ENCODE measurements around the gene TRIM60. TPM values are rescaled to one million over a fixed set of nuclear protein-coding genes. Genes with fewer than 3 reads are reported as not detected.
"Not testable (repeated sequence)": the region's sequence is repeated elsewhere in the genome, so short reads cannot be mapped to it uniquely, and the experiment has no call there.

Gene TRIM60
- total RNA-seq (not detected), total RNA-seq (0 reads per million in 2 donors)

GRCh38 chr4:165031436-165032211 is at the start of gene TRIM60:
Gene TRIM60 (plus strand): TSS chr4:165031999. CDS start chr4:165040073, 8,074 bp downstream.
- Mint-ChIP-seq H3K36me3 (ENCODE audit: low read depth) (no peaks in the 10 kb centered on the region), H3K4me3 (no peak within 1 kb of the TSS), H3K4me1 (no peaks in the 10 kb centered on the region), H3K27me3 (peaks cover 16% of the 10 kb centered on the region), H3K27ac (peak within 1 kb of the TSS; percentile 2)
- no peaks in the 10 kb centered on the region for H3K9me3 ChIP-seq (ENCODE audit: control insufficient read depth, low read length, poor library complexity, severe bottlenecking)
- no peak for ATAC-seq
- DNase-seq = no peak

DNA sequence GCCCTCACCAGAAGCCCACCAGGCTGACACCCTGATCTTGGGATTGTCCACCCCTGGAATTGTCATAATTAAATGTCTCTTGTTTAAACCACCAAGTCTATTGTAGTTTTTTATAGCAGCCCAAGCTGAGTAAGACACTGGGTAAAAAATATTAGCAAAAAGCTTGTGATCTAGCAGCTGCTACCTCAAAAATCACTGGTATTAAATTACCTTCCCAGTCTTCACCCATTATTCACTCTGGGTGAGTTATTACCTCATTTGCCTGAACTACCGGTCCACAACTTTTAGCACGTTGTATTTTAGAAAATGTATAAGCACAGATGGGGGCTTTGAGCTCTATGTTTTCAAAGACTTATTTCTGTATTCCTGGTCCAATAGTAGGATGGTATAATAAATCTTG is 42.3 kb upstream of the TRIM60 start:
- H3K27ac Mint-ChIP-seq = no peak overlapping the region

GRCh38 chr4:164990786-164991185 is 41.0 kb upstream of the TRIM60 start:
- H3K9me3 ChIP-seq (ENCODE audit: control insufficient read depth, low read length, poor library complexity, severe bottlenecking); H3K36me3 Mint-ChIP-seq (ENCODE audit: low read depth); H3K4me1 Mint-ChIP-seq; DNase-seq; ATAC-seq; H3K4me3 Mint-ChIP-seq; H3K27ac Mint-ChIP-seq: not testable (repeated sequence)
- H3K27me3 Mint-ChIP-seq = peaks cover 22% of the 10 kb centered on the region

More for the DNA sequence above, 42.3 kb upstream of the TRIM60 start:
- no peaks in the 10 kb centered on the region for H3K4me1 Mint-ChIP-seq
- no peaks in the 10 kb centered on the region for H3K36me3 Mint-ChIP-seq (ENCODE audit: low read depth)
- no peak overlapping the region for H3K4me3 Mint-ChIP-seq
- peaks cover 20% of the 10 kb centered on the region for H3K27me3 Mint-ChIP-seq
- H3K9me3 ChIP-seq (ENCODE audit: control insufficient read depth, low read length, poor library complexity, severe bottlenecking) = no peaks in the 10 kb centered on the region
- DNase-seq = no peak
- ATAC-seq = no peak

- H3K27me3 Mint-ChIP-seq = peaks cover 47% of the 10 kb centered on the region
- not testable (repeated sequence) for H3K4me1 Mint-ChIP-seq; H3K36me3 Mint-ChIP-seq (ENCODE audit: low read depth); H3K4me3 Mint-ChIP-seq; H3K9me3 ChIP-seq (ENCODE audit: control insufficient read depth, low read length, poor library complexity, severe bottlenecking); DNase-seq; H3K27ac Mint-ChIP-seq; ATAC-seq
Measured at GRCh38 chr4:164996123-164996522, 35.7 kb upstream of the TRIM60 start.

DNA sequence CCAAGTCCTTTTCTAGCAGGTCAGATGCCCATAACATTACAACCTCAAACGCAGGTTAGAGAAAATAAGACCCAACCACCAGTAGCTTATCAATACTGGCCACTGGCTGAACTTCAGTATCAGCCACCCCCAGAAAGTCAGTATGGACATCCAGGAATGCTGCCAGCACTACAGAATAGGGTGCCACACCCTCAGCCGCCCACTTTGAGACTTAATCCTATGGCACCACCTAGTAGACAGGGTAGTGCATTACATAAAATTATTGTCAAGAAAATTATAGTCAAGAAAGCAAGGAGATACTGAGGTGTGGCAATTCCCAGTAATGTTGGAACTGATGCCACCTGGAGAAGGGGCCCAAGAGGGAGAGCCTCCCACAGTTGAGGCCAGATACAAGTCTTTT is 34.5 kb upstream of the TRIM60 start:
- Mint-ChIP-seq H3K4me1 (no peaks in the 10 kb centered on the region), H3K27me3 (peaks cover 36% of the 10 kb centered on the region), H3K27ac (no peak overlapping the region), H3K4me3 (no peak overlapping the region), H3K36me3 (ENCODE audit: low read depth) (peaks cover 3% of the 10 kb centered on the region)
- no peaks in the 10 kb centered on the region for H3K9me3 ChIP-seq (ENCODE audit: control insufficient read depth, low read length, poor library complexity, severe bottlenecking)
- ATAC-seq = no peak
- DNase-seq = no peak

- H3K27ac Mint-ChIP-seq = no peak overlapping the region
- H3K4me3 Mint-ChIP-seq = no peak overlapping the region
- no peaks in the 10 kb centered on the region for H3K4me1 Mint-ChIP-seq
- H3K9me3 ChIP-seq (ENCODE audit: control insufficient read depth, low read length, poor library complexity, severe bottlenecking) = no peaks in the 10 kb centered on the region
- H3K36me3 Mint-ChIP-seq (ENCODE audit: low read depth) = peaks cover 3% of the 10 kb centered on the region
- DNase-seq (no peak), ATAC-seq (no peak)
- H3K27me3 Mint-ChIP-seq = peaks cover 36% of the 10 kb centered on the region
Measured at GRCh38 chr4:164997941-164998340, 33.9 kb upstream of the TRIM60 start.

- H3K4me3 Mint-ChIP-seq; H3K4me1 Mint-ChIP-seq; H3K9me3 ChIP-seq (ENCODE audit: control insufficient read depth, low read length, poor library complexity, severe bottlenecking); ATAC-seq; H3K27ac Mint-ChIP-seq; H3K36me3 Mint-ChIP-seq (ENCODE audit: low read depth); DNase-seq: not testable (repeated sequence)
- H3K27me3 Mint-ChIP-seq = peaks cover 36% of the 10 kb centered on the region
Measured at GRCh38 chr4:164998526-164999080, 33.2 kb upstream of the TRIM60 start.

GRCh38 chr4:165001957-165002356 is 29.8 kb upstream of the TRIM60 start:
- H3K27me3 Mint-ChIP-seq = peaks cover 46% of the 10 kb centered on the region
- ATAC-seq; H3K4me3 Mint-ChIP-seq; H3K36me3 Mint-ChIP-seq (ENCODE audit: low read depth); H3K4me1 Mint-ChIP-seq; H3K9me3 ChIP-seq (ENCODE audit: control insufficient read depth, low read length, poor library complexity, severe bottlenecking); H3K27ac Mint-ChIP-seq; DNase-seq: not testable (repeated sequence)

DNA sequence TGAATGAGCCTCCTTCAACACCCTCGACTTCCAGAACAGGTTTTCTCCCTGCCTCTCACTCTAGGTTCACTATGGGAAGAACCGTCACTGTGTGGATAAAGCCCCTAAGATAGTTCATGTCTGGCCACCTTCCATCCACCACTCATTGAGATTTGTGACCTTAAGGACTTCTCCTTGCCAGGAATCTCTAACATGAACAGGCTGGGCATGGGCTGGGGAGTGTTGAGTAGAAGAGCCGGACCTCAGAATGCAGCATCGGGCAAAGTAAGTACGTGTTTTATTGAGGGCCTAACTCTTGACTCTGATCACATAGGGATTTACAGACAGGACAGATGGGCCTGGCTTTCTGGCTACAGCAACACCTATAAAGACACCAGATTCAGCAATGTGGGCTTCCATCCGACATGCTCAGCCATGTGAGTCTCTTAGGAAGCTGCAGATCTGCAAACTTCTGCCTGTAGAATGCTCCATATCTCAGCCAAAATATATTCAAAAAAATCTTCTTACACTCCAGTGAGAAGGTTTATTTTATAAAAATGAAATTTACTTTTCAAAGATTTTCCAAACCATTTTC is 26.4 kb upstream of the TRIM60 start:
- H3K9me3 ChIP-seq (ENCODE audit: control insufficient read depth, low read length, poor library complexity, severe bottlenecking) = peaks cover 4% of the 10 kb centered on the region
- no peak for DNase-seq
- H3K27me3 Mint-ChIP-seq = peaks cover 43% of the 10 kb centered on the region
- peaks cover 3% of the 10 kb centered on the region for H3K4me1 Mint-ChIP-seq
- H3K27ac Mint-ChIP-seq = no peak overlapping the region
- H3K4me3 Mint-ChIP-seq = no peak overlapping the region
- ATAC-seq = no peak
- no peaks in the 10 kb centered on the region for H3K36me3 Mint-ChIP-seq (ENCODE audit: low read depth)

DNA sequence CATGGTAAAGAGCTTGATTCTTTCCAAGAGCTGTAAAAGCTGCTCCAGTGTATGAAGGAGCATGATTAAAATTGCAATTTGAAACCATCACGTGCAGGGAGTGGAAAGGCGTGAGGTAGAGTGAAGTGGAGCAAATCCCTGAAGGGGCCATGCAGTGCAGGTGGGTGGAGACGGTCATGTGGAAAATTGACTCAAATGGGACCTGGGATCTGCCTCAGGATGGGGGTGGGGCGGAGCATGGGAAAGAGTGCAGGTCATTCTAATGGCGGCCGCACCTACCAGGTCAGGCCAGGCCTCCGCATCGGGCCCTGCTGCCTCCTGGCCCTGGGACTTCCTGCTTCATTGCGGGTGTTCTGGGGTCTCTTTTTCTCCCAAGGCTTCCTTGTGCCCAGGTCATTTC is 25.3 kb upstream of the TRIM60 start:
- ATAC-seq (no peak), DNase-seq (no peak)
- Mint-ChIP-seq H3K36me3 (ENCODE audit: low read depth) (no peaks in the 10 kb centered on the region), H3K4me3 (no peak overlapping the region), H3K27me3 (peaks cover 51% of the 10 kb centered on the region), H3K4me1 (peaks cover 3% of the 10 kb centered on the region), H3K27ac (no peak overlapping the region)
- peaks cover 4% of the 10 kb centered on the region for H3K9me3 ChIP-seq (ENCODE audit: control insufficient read depth, low read length, poor library complexity, severe bottlenecking)

DNA sequence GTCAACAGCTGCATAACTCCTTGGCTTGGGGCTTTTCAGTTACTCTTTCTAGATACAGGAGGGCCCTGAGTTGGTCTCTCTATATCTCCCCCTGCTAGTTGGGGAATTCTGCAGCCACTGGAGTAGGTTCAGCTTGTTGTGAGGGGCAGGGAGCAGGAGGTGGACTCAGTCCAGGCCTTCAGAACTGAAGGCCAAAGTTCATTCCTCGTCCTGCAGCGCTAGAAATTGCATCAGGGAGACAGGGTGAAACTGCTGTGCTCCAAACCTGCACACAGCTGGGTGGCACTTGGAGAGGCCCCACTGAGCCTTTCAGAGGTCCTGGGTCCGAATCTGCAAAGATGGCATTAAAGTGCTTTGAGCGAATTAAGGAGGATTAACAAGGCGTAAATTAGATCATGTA is 24.9 kb upstream of the TRIM60 start:
- H3K9me3 ChIP-seq (ENCODE audit: control insufficient read depth, low read length, poor library complexity, severe bottlenecking) = peaks cover 4% of the 10 kb centered on the region
- peaks cover 51% of the 10 kb centered on the region for H3K27me3 Mint-ChIP-seq
- H3K36me3 Mint-ChIP-seq (ENCODE audit: low read depth) = no peaks in the 10 kb centered on the region
- no peak overlapping the region for H3K4me3 Mint-ChIP-seq
- DNase-seq (no peak), ATAC-seq (no peak)
- peaks cover 3% of the 10 kb centered on the region for H3K4me1 Mint-ChIP-seq
- no peak overlapping the region for H3K27ac Mint-ChIP-seq

- Mint-ChIP-seq H3K27ac (no peak overlapping the region), H3K27me3 (peaks cover 56% of the 10 kb centered on the region), H3K4me1 (peaks cover 3% of the 10 kb centered on the region), H3K4me3 (no peak overlapping the region), H3K36me3 (ENCODE audit: low read depth) (no peaks in the 10 kb centered on the region)
- peaks cover 4% of the 10 kb centered on the region for H3K9me3 ChIP-seq (ENCODE audit: control insufficient read depth, low read length, poor library complexity, severe bottlenecking)
- peak; percentile 48 for ATAC-seq
- DNase-seq = no peak
Measured at GRCh38 chr4:165009493-165010227, 22.1 kb upstream of the TRIM60 start.

DNA sequence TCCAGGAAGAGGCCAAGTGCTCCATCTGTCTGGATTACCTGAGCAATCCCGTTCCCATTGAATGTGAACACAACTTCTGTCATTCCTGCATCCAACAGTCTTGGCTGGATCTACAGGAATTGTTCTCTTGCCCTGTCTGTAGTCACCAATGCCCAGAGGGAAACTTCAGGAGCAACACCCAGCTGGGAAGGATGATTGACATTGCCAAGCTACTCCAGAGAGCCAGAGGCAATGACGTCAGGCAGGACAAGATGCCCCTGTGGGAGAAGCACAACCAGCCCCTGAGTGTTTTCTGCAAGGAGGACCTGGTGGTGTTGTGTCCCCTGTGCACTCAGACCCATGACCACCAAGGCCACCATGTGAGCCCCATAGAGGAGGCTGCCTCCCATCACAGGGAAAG is 21.3 kb upstream of the TRIM60 start:
- Mint-ChIP-seq H3K4me1 (peaks cover 3% of the 10 kb centered on the region), H3K27me3 (peaks cover 52% of the 10 kb centered on the region), H3K27ac (no peak overlapping the region), H3K4me3 (no peak overlapping the region), H3K36me3 (ENCODE audit: low read depth) (no peaks in the 10 kb centered on the region)
- peaks cover 4% of the 10 kb centered on the region for H3K9me3 ChIP-seq (ENCODE audit: control insufficient read depth, low read length, poor library complexity, severe bottlenecking)
- ATAC-seq (no peak), DNase-seq (no peak)
